GM12874 (cell line): ENCODE results near the gene ZNF579.

Experiments used
- TF ChIP-seq, protein P1 (sequence below): IDR thresholded peaks from 2 replicates; pipeline ENCODE4 v1.5.1; 2011; ENCODE audit warnings: low read depth, mild to moderate bottlenecking, control low read depth, low read length, moderate library complexity; ENCODE audit not compliant: insufficient read depth

Gene ZNF579, protein sequence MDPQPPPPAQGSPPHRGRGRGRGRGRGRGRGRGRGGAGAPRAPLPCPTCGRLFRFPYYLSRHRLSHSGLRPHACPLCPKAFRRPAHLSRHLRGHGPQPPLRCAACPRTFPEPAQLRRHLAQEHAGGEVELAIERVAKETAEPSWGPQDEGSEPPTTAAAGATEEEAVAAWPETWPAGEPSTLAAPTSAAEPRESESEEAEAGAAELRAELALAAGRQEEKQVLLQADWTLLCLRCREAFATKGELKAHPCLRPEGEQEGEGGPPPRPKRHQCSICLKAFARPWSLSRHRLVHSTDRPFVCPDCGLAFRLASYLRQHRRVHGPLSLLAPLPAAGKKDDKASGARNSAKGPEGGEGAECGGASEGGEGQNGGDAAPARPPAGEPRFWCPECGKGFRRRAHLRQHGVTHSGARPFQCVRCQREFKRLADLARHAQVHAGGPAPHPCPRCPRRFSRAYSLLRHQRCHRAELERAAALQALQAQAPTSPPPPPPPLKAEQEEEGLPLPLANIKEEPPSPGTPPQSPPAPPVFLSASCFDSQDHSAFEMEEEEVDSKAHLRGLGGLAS

DNA sequence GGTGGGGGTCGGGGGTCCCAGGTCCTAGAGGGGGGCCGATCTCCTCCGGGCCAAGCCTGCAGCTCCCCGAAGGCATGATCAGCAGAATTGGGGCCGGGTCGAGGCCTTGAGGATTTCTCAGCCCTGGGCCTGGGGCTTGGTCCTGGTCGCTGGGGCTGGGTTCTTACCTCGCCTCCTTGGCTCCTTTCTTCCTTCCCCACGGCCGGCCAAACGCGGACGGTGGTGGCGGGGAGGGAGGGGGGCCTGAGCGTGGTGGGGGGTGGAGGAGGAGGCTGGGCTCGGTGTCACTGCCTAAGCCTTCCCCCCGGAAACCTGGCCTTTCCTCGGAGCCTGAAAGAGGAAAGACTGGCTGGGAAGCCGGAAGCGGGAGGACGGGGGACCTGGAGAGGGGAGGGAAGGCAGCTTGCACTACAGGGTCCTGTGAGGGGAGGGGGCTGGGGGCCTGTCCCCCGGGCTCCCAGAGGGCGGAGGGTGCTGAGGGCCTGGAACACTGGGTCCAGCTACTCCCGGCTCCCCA lies at the start of gene ZNF579:
Gene ZNF579 (minus strand): TSS at position 221 of the 517 bp plus-strand sequence. CDS start 1,209 bp downstream, outside the sequence.
- TF ChIP-seq, protein P1, sequence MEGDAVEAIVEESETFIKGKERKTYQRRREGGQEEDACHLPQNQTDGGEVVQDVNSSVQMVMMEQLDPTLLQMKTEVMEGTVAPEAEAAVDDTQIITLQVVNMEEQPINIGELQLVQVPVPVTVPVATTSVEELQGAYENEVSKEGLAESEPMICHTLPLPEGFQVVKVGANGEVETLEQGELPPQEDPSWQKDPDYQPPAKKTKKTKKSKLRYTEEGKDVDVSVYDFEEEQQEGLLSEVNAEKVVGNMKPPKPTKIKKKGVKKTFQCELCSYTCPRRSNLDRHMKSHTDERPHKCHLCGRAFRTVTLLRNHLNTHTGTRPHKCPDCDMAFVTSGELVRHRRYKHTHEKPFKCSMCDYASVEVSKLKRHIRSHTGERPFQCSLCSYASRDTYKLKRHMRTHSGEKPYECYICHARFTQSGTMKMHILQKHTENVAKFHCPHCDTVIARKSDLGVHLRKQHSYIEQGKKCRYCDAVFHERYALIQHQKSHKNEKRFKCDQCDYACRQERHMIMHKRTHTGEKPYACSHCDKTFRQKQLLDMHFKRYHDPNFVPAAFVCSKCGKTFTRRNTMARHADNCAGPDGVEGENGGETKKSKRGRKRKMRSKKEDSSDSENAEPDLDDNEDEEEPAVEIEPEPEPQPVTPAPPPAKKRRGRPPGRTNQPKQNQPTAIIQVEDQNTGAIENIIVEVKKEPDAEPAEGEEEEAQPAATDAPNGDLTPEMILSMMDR, result no peak

DNA sequence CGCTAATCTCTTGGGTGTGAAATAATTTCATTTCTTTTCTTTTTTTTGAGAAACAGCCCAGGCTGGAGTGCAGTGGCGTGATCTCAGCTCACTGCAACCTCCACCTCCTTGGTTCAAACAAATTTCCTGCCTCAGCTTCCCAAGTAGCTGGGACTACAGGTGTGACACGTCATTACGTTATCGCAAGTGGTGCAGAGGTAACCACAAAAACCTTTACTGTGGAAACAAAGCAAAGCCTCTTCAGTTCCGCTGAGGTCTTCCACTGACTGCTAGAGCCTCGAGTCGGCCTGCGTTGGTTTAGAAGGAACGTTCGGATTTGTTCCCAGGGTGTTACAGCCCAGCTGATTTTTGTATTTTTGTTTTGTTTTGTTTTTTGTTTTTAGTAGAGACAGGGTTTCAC lies 45.7 kb upstream of the ZNF579 start:
- TF ChIP-seq, protein P1, result no peak

DNA sequence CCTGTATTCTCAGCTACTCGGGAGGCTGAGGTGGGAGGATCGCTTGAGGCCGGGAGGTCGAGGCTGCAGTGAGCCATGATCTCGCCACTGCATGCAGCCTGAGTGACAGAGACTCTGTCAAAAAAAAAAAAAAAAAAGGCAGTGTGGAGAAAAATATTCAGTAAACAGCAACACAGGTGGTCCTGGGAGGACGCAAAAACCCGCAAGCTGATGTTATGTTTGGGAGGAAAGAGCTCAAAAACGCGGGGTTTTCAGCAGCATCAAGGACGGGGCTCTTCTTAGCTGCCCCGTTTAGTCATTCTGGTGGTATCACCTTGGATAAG lies 44.3 kb upstream of the ZNF579 start:
- TF ChIP-seq, protein P1, result no peak

DNA sequence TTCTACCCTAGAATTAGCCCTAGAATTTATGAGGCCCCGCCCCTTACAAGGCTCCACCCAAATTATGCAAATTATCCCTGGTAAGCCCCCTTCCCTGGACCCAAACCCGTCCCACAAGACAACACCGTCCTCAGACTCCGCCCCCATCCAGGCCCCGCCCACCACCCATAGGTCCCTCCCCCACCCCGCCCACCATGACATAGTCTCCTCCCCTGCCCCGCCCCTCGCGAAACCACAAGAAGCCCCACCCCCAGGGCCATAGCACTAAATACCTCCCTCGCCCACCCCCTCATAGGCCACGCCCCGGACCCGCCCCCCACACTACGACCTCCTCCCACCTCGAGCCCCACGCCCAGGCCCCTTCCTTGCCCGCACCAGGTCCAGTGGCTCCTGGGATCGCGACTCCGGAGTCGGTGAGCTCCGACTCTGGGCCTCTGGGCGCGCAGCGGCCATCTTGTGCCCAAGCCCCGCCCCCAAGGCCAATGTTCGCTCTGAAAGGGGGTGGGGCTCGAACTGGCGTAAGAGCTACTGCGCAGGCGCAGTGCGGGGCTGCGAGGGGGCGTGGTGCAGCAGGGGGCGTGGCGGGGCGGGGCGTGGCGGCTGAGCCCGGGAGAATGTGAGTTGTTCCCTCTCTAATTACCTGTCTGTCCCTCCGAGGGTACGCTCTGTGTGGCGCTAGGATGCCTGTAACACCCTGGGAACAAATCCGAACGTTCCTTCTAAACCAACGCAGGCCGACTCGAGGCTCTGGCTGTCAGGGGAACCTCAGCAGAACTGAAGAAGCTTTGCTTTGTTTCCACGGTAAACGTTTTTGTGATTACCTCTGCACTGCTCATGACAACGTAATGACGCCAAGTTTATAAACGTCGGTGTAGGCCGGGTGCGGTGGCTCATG lies 43.7 kb upstream of the ZNF579 start, which contains the start of gene ZNF784:
Gene ZNF784 (minus strand): TSS at position 458 of the 895 bp plus-strand sequence. CDS start 5 bp downstream, at position 453.
- TF ChIP-seq, protein P1, result no peak

DNA sequence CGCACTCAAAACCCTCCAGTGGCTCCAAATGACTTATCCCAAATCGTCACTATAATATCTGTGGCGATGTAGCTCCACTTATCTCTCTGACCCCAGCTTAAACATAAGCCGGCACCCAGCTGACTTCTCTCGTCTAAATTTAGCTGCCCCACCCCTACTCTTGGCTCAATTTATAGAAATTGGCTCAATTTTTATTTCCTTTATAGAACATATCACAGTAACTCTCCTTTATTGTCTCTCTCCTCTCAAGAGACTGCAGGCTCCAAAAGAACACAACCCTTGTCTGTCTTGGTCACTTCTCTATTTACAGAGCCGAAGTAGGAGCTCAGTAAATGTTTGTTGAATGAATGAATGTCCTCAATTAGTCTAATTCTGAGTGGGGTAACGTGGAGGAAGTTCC lies 42.9 kb upstream of the ZNF579 start:
- TF ChIP-seq, protein P1, result no peak

DNA sequence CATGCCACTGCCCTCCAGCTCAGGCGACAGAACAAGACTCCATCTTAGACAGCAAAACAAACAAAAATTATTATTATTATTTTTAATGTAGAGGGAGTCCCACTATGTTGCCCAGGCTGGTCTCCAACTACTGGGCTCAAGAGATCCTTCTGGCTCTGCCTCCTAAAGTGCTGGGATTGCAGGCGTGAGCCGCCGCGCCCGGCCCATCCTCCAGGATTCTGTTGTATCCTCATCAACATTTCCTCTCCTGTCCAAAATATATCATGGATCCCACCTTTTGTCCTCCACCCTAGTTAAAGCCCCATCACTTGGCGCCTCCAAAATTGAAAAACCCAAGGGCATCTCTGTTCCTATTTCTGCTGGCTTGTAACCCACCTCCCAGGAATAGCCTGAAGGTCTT lies 42.5 kb upstream of the ZNF579 start:
- TF ChIP-seq, protein P1, result no peak
